ENCODE data around the gene NPHP4. TPM values are rescaled to one million over a fixed set of nuclear protein-coding genes. Genes with fewer than 3 reads are reported as not detected.

Gene NPHP4
- polyA plus RNA-seq, 1 donor (not counting 4 experiments of a cell fraction or from before 2014, with no cell fraction given), result 3.7 TPM

- Histone ChIP-seq H3K27me3 (ENCODE audit: control insufficient read depth, extremely low read depth, insufficient read depth, low read length) (no peaks in the 10 kb centered on the region), H3K36me3 (ENCODE audit: control insufficient read depth in 2 of 2, extremely low read depth in 1 of 2, insufficient read depth in 2 of 2, low read length in 2 of 2) (peaks cover 0 to 5% of the 10 kb centered on the region in 2 experiments), H3K27ac (ENCODE audit: control insufficient read depth, insufficient read depth, low read length) (no peak overlapping the region), H3K79me2 (ENCODE audit: control insufficient read depth, insufficient read depth, low read length) (no peaks in the 10 kb centered on the region), H3K9ac (ENCODE audit: control insufficient read depth, extremely low read depth, insufficient read depth, low read length) (no peak overlapping the region), H3K4me3 (ENCODE audit: control insufficient read depth in 2 of 3, extremely low read depth in 1 of 3, insufficient read depth in 2 of 3, low read depth in 1 of 3, low read length in 3 of 3) (no peak overlapping the region), H3K4me1 (ENCODE audit: control insufficient read depth, extremely low read depth, insufficient read depth, low read length) (no peaks in the 10 kb centered on the region), H4K20me1 (ENCODE audit: control insufficient read depth, extremely low read depth, insufficient read depth, low read length) (peaks cover 2% of the 10 kb centered on the region), H3K4me2 (ENCODE audit: control insufficient read depth, extremely low read depth, insufficient read depth, low read depth, low read length) (no peak overlapping the region), H3K9me1 (ENCODE audit: control insufficient read depth, extremely low read depth, insufficient read depth, low read length) (no peaks in the 10 kb centered on the region), H3K9me3 (ENCODE audit: control insufficient read depth, low read depth, low read length) (no peaks in the 10 kb centered on the region), H2AFZ (ENCODE audit: control insufficient read depth, low read length) (no peak overlapping the region)
- dilution Hi-C loops (cut with MboI; ENCODE audit: extremely low pct_ligation_motif_present, low sequenced_read_pairs), result no loop called here
- no peak for TF ChIP-seq EZH2 (IDR thresholded peaks at IDR 0.05; ENCODE audit: low read length)
- no peak for TF ChIP-seq CTCF (optimal IDR thresholded peaks at IDR 0.05 in 1 of 3, IDR thresholded peaks at IDR 0.05 in 1 of 3, conservative IDR thresholded peaks at IDR 0.05 in 1 of 3; ENCODE audit: extremely low read depth in 1 of 3, insufficient read depth in 2 of 3, low read length in 3 of 3)
- FAIRE-seq (no peak), DNase-seq (ENCODE audit: low read depth, low spot score) (no peak)
Measured at GRCh38 chr1:5883129-5884048, 108.8 kb downstream of the NPHP4 start.

GRCh38 chr1:5882367-5883128, 109.7 kb downstream of the NPHP4 start:
- Histone ChIP-seq H3K4me2 (ENCODE audit: control insufficient read depth, extremely low read depth, insufficient read depth, low read depth, low read length) (no peak overlapping the region), H3K36me3 (ENCODE audit: control insufficient read depth in 2 of 2, extremely low read depth in 1 of 2, insufficient read depth in 2 of 2, low read length in 2 of 2) (peaks cover 0 to 5% of the 10 kb centered on the region in 2 experiments), H3K4me1 (ENCODE audit: control insufficient read depth, extremely low read depth, insufficient read depth, low read length) (no peaks in the 10 kb centered on the region), H2AFZ (ENCODE audit: control insufficient read depth, low read length) (no peak overlapping the region), H3K9ac (ENCODE audit: control insufficient read depth, extremely low read depth, insufficient read depth, low read length) (no peak overlapping the region), H3K4me3 (ENCODE audit: control insufficient read depth in 2 of 3, extremely low read depth in 1 of 3, insufficient read depth in 2 of 3, low read depth in 1 of 3, low read length in 3 of 3) (no peak overlapping the region), H3K27me3 (ENCODE audit: control insufficient read depth, extremely low read depth, insufficient read depth, low read length) (no peaks in the 10 kb centered on the region), H4K20me1 (ENCODE audit: control insufficient read depth, extremely low read depth, insufficient read depth, low read length) (peaks cover 2% of the 10 kb centered on the region), H3K27ac (ENCODE audit: control insufficient read depth, insufficient read depth, low read length) (no peak overlapping the region), H3K9me1 (ENCODE audit: control insufficient read depth, extremely low read depth, insufficient read depth, low read length) (no peaks in the 10 kb centered on the region), H3K9me3 (ENCODE audit: control insufficient read depth, low read depth, low read length) (no peaks in the 10 kb centered on the region), H3K79me2 (ENCODE audit: control insufficient read depth, insufficient read depth, low read length) (no peaks in the 10 kb centered on the region)
- TF ChIP-seq EZH2 (IDR thresholded peaks at IDR 0.05; ENCODE audit: low read length) (no peak), CTCF (optimal IDR thresholded peaks at IDR 0.05 in 1 of 3, IDR thresholded peaks at IDR 0.05 in 1 of 3, conservative IDR thresholded peaks at IDR 0.05 in 1 of 3; ENCODE audit: extremely low read depth in 1 of 3, insufficient read depth in 2 of 3, low read length in 3 of 3) (no peak)
- dilution Hi-C loops (cut with MboI; ENCODE audit: extremely low pct_ligation_motif_present, low sequenced_read_pairs), result no loop called here
- DNase-seq (ENCODE audit: low read depth, low spot score) (no peak), FAIRE-seq (no peak)
